HG03196 (cell line): ENCODE measurements around the gene KTN1.

Experiments used
- ATAC-seq: cut with Tn5 transposase; IDR thresholded peaks from one replicate; pipeline ENCODE4 v1.9.1; 2021; ENCODE audit not compliant: unreplicated experiment

The KTN1 gene

GRCh38 chr14:55579724-55580469 lies at the start of gene KTN1:
KTN1 (plus strand) TSS chr14:55580207; CDS start chr14:55612049, 31,842 bp downstream.
- ATAC-seq = peak; percentile 80

GRCh38 chr14:55530464-55530863 lies 49.5 kb upstream of the KTN1 start:
- no peak for ATAC-seq

GRCh38 chr14:55532645-55533344 lies 47.2 kb upstream of the KTN1 start:
- no peak for ATAC-seq

GRCh38 chr14:55533960-55534359 lies 46.0 kb upstream of the KTN1 start:
- no peak for ATAC-seq

- ATAC-seq = no peak
These were observed 44.3 kb upstream of the KTN1 start for GRCh38 chr14:55535516-55536203.

GRCh38 chr14:55536204-55536708 lies 43.8 kb upstream of the KTN1 start:
- no peak for ATAC-seq

GRCh38 chr14:55537782-55538181 lies 42.2 kb upstream of the KTN1 start:
- ATAC-seq = no peak

- ATAC-seq = no peak
These were observed 40.0 kb upstream of the KTN1 start for GRCh38 chr14:55539975-55540374.

- no peak for ATAC-seq
These were observed 38.9 kb upstream of the KTN1 start for GRCh38 chr14:55540847-55541773.

- ATAC-seq = peak; percentile 7
These were observed 34.2 kb upstream of the KTN1 start for GRCh38 chr14:55545779-55546178.

GRCh38 chr14:55546212-55546874 lies 33.7 kb upstream of the KTN1 start:
- ATAC-seq = peak; percentile 57

GRCh38 chr14:55547650-55548315 lies 32.2 kb upstream of the KTN1 start:
- peak; percentile 43 for ATAC-seq

GRCh38 chr14:55553791-55554190 lies 26.2 kb upstream of the KTN1 start:
- ATAC-seq = no peak

GRCh38 chr14:55556929-55557623 lies 22.9 kb upstream of the KTN1 start:
- ATAC-seq = no peak

- no peak for ATAC-seq
These were observed 17.9 kb upstream of the KTN1 start for GRCh38 chr14:55562135-55562534.

- no peak for ATAC-seq
These were observed 11.4 kb upstream of the KTN1 start for GRCh38 chr14:55568618-55569017.

- no peak for ATAC-seq
These were observed 8.7 kb upstream of the KTN1 start for GRCh38 chr14:55571125-55571889.

- no peak for ATAC-seq
These were observed 7.4 kb upstream of the KTN1 start for GRCh38 chr14:55572578-55572977.
